GM12873 (cell line): ENCODE measurements around the gene ATP4B.

Source experiments
- TF ChIP-seq, protein P1 (sequence below): IDR thresholded peaks from 2 replicates; pipeline ENCODE4 v1.5.1; 2012; ENCODE audit warnings: low read depth, mild to moderate bottlenecking, moderate library complexity, low read length, control low read depth; ENCODE audit not compliant: insufficient read depth; ENCODE audit errors: missing control alignments

The ATP4B gene

DNA sequence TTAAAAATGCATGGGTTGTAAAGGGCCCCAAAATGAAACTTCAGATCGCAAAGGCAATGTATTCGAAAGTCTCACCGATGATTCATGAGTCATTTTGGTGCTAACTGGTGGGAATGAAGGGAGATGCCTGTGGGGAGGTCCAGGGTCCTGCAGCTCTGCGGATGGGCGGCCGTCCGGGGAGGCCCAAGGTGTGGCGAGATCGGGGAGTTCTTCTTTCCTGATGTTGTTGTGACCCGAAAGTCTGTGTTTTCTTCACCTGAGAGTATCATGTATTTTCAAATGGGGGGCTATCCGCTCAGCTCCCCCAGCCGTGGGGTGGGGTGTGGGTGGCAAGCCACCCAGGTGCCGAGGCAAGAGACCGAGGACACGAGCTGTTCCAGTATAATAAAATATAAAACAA, 37.0 kb downstream of the ATP4B start:
- TF ChIP-seq, protein P1, sequence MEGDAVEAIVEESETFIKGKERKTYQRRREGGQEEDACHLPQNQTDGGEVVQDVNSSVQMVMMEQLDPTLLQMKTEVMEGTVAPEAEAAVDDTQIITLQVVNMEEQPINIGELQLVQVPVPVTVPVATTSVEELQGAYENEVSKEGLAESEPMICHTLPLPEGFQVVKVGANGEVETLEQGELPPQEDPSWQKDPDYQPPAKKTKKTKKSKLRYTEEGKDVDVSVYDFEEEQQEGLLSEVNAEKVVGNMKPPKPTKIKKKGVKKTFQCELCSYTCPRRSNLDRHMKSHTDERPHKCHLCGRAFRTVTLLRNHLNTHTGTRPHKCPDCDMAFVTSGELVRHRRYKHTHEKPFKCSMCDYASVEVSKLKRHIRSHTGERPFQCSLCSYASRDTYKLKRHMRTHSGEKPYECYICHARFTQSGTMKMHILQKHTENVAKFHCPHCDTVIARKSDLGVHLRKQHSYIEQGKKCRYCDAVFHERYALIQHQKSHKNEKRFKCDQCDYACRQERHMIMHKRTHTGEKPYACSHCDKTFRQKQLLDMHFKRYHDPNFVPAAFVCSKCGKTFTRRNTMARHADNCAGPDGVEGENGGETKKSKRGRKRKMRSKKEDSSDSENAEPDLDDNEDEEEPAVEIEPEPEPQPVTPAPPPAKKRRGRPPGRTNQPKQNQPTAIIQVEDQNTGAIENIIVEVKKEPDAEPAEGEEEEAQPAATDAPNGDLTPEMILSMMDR: no peak

DNA sequence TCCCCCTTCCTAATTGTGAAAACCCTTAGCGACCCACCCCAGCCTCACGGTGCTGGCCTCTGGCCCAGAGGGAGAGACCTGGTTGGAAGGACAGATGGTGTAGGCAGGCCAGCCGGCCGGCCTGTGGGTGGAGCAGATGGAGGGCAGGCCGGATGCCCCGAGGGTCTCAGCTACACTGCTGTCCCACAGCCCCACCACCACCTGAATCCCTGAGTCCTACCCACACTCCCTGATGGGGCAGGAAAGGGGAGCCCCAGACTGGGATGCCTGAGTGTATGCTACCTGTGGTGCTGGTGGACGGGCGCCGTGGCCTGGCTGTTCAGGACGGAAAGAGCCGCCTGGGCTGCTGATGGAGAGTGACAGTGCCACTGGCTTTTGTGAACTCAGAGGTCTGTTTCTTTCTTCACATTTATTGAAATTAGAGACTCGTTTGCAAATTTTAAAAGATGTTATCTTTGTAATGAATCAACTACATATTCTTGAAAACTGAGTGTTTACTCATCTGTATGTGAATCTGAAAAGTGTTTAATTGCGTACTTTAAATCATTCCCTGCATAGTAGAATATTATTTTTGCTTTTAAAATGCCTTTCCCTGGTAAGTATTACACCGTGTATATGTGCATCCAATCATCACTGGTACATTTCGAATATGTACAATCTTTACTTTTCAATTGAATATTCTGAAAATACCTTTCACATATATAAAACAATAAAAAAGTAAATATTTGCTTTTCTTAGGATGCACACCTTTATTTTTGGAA, 37.8 kb downstream of the ATP4B start:
- TF ChIP-seq, protein P1: no peak

DNA sequence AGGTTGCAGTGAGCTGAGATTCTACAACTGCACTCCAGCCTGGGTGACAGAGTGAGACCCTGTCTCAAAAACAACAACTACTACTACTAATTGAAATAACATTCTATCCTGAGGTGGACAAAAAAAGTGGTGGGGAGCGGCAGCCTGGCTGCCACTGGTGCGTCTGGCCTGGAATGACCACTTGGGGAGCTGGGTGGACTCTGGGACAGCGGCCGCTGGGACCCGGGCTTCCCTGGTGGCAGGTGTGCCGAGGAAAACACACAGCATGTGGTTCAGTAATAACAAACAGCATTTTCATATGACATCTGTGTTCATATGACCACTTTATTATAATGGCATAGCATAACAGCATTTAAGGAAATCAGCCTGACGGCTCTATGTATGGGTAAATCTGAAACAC, 39.5 kb downstream of the ATP4B start:
- TF ChIP-seq, protein P1: no peak

DNA sequence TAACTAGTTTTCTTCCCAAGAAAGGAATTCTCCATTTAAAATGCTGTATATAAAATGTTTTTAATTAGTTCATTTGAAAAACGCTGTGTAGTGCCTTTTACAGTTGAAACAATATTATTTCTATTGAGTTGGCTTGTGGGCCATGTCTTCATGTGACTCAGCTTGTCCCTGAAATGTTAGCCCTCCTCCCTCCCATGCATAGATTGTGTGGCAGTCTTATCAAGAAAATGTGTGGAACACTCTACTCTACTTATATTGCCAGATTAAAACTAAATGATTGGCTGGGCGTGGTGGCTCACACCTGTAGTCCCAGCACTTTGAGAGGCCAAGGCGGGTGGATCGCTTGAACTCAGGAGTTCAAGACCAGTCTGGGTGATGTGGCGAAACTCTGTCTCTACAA, 40.0 kb downstream of the ATP4B start:
- TF ChIP-seq, protein P1: no peak

DNA sequence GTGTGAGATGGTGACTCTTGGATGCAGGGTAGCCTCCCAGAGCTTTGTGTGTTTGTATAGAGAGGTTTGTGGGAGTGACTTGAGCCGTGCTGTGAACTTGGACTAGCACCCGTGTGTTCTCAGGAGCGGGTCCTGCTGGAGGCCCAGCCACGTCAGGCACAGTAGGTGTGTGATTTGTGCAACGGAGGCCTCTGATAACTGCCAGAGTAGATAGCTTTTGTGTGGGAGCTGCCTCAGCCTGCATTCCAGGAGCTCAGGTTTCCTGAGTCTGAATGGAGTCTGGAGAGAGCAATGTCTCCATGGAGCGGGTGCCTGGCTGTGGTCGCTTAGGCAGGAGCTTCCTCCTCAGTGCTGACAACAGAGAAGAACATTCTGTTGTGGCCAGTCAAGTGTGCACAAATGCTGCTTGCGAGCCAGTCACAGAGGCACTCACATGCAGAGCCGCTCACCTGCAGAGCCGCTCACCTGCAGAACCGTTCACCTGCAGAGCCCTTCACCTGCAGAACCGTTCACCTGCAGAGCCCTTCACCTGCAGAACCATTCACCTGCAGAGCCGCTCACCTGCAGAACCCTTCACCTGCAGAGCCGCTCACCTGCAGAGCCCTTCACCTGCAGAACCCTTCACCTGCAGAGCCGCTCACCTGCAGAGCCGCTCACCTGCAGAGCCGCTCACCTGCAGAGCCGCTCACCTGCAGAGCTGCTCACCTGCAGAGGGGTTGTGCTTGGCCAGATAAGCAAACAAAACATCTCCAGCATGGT, 40.8 kb downstream of the ATP4B start:
- TF ChIP-seq, protein P1: no peak

DNA sequence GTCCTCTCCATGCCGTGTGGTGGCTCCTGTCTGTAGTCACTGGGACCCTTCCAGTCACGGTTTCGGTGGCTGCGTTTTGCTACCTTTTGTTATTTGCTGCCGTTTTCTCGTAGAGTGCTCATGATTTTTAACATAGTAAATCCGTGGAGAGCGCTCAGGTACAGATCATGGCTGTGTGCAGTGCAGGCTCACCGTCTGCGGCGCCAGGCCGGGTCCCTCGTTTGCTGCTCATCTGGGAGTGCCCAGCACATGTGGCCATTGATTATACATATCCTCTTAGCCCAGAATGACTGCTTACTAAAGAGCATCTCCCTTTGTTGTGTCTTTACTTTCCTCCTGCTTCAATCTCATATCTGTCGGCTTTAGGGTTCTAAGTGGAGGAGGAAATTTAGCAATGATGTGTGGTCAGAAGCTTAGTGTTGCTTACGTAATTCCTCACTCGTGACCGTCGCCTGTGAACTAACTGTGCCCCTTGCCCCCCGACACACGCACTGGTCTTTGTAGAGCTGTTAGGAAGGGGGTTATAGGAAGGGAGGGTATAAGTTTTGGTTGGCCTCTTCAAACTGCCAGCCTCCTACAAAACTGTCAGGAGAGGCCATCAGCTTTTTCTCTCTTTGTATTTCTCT, 41.6 kb downstream of the ATP4B start:
- TF ChIP-seq, protein P1: no peak

DNA sequence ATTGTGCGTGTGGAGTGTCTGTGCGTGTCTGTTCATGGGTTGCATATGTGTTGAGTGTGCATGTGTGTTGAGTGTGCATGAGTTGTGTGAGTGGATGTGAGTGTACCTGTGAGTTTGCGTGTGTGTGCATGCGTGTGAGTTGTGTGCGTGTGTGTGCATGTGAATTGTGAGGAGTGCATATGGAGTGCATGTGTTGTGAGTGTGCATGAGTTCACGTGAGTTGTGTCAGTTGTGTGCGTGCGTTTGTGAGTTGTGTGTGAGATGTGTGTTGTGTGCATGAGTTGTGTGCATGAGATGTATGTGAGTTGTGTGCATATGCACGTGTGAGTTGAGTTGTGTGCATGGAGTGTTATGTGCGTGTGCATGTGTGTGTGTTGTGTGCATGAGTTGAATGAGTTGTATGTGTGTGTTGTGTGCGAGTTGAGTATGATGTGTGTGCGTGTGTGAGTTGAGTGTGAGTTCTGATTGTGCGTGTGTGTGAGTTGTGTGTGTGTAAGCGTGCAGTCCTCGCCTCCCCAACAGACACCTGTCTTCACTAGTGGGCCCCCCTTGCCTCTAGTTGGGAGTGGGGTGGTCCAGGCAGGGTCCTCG, 44.1 kb downstream of the ATP4B start:
- TF ChIP-seq, protein P1: no peak
